ENCODE data around the gene SNX18. TPM values are rescaled to one million over a fixed set of nuclear protein-coding genes. Genes with fewer than 3 reads are reported as not detected.

The SNX18 gene
- polyA plus RNA-seq, 1 donor (not counting 4 experiments of a cell fraction or from before 2014, with no cell fraction given), result 7.4 TPM

DNA sequence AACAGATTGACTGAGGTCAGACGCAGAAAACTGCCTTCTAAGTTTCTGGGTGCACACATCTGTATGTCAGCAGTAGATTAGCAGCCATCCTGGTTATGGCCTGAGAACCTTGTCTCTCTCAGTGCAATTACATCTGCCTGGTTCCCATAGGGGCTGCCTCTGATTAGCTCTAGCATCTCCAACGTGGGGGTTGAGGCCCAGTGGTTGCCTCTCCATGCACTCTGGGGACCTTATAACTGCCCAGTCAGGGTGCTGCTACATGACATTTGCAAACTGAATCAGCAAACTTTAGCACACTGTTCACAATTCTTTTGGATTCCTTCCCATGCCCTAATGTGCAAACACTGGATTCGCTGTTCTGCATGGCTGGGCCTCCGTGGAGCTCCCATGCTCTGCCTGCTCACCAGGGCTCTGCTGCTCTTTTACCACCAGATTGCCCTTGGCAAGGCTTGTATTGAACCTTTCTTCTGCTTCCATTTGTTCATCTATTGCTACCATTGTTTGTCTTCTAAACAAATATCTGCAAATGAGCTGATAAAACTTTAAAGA, 36.2 kb downstream of the SNX18 start:
- no peak overlapping the region for H3K4me2 ChIP-seq (ENCODE audit: control insufficient read depth, extremely low read depth, insufficient read depth, low read depth, low read length)
- no peaks in the 10 kb centered on the region for H3K79me2 ChIP-seq (ENCODE audit: control insufficient read depth, insufficient read depth, low read length)
- no peak for FAIRE-seq
- no peak overlapping the region for H3K4me3 ChIP-seq (ENCODE audit: control insufficient read depth in 2 of 3, extremely low read depth in 1 of 3, insufficient read depth in 2 of 3, low read depth in 1 of 3, low read length in 3 of 3)
- DNase-seq (ENCODE audit: low read depth, low spot score), result no peak
- H3K9me3 ChIP-seq (ENCODE audit: control insufficient read depth, low read depth, low read length), result no peaks in the 10 kb centered on the region
- no peaks in the 10 kb centered on the region for H3K9me1 ChIP-seq (ENCODE audit: control insufficient read depth, extremely low read depth, insufficient read depth, low read length)
- no peaks in the 10 kb centered on the region for H3K4me1 ChIP-seq (ENCODE audit: control insufficient read depth, extremely low read depth, insufficient read depth, low read length)
- no peaks in the 10 kb centered on the region for H3K36me3 ChIP-seq (ENCODE audit: control insufficient read depth in 2 of 2, extremely low read depth in 1 of 2, insufficient read depth in 2 of 2, low read length in 2 of 2)
- H4K20me1 ChIP-seq (ENCODE audit: control insufficient read depth, extremely low read depth, insufficient read depth, low read length), result no peaks in the 10 kb centered on the region
- H3K9ac ChIP-seq (ENCODE audit: control insufficient read depth, extremely low read depth, insufficient read depth, low read length), result no peak overlapping the region
- no peak overlapping the region for H2AFZ ChIP-seq (ENCODE audit: control insufficient read depth, low read length)
- no peak for TF ChIP-seq EZH2 (IDR thresholded peaks at IDR 0.05; ENCODE audit: low read length)
- no peak overlapping the region for H3K27ac ChIP-seq (ENCODE audit: control insufficient read depth, insufficient read depth, low read length)
- dilution Hi-C loops (cut with MboI; ENCODE audit: extremely low pct_ligation_motif_present, low sequenced_read_pairs), result no loop called here
- no peaks in the 10 kb centered on the region for H3K27me3 ChIP-seq (ENCODE audit: control insufficient read depth, extremely low read depth, insufficient read depth, low read length)

DNA sequence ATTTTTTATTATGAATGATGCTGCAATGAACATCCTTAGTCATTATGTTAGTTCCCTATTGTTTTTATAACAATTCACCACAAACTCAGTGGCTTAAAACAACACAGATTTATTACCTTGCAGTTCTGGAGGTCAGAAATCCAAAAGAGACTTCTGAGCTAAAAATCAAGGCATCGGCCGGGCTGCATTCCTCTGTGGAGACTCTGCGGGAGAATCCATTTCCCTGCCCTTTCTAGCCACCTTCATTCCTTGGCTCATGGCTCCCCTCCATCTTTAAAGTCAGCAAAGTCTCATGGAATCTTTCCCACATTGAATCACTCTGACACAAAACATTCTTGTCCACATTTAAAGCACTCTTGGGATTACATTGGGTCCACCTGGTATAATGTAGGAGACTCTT, 38.6 kb downstream of the SNX18 start:
- Histone ChIP-seq H2AFZ (ENCODE audit: control insufficient read depth, low read length) (no peak overlapping the region), H3K9ac (ENCODE audit: control insufficient read depth, extremely low read depth, insufficient read depth, low read length) (no peak overlapping the region), H3K9me1 (ENCODE audit: control insufficient read depth, extremely low read depth, insufficient read depth, low read length) (no peaks in the 10 kb centered on the region), H3K27me3 (ENCODE audit: control insufficient read depth, extremely low read depth, insufficient read depth, low read length) (no peaks in the 10 kb centered on the region), H3K9me3 (ENCODE audit: control insufficient read depth, low read depth, low read length) (no peaks in the 10 kb centered on the region), H3K36me3 (ENCODE audit: control insufficient read depth in 2 of 2, extremely low read depth in 1 of 2, insufficient read depth in 2 of 2, low read length in 2 of 2) (no peaks in the 10 kb centered on the region), H3K4me3 (ENCODE audit: control insufficient read depth in 2 of 3, extremely low read depth in 1 of 3, insufficient read depth in 2 of 3, low read depth in 1 of 3, low read length in 3 of 3) (no peak overlapping the region), H3K27ac (ENCODE audit: control insufficient read depth, insufficient read depth, low read length) (no peak overlapping the region), H3K4me1 (ENCODE audit: control insufficient read depth, extremely low read depth, insufficient read depth, low read length) (no peaks in the 10 kb centered on the region), H3K4me2 (ENCODE audit: control insufficient read depth, extremely low read depth, insufficient read depth, low read depth, low read length) (no peak overlapping the region), H4K20me1 (ENCODE audit: control insufficient read depth, extremely low read depth, insufficient read depth, low read length) (no peaks in the 10 kb centered on the region), H3K79me2 (ENCODE audit: control insufficient read depth, insufficient read depth, low read length) (no peaks in the 10 kb centered on the region)
- FAIRE-seq, result no peak
- no peak for DNase-seq (ENCODE audit: low read depth, low spot score)
- TF ChIP-seq, protein P1, sequence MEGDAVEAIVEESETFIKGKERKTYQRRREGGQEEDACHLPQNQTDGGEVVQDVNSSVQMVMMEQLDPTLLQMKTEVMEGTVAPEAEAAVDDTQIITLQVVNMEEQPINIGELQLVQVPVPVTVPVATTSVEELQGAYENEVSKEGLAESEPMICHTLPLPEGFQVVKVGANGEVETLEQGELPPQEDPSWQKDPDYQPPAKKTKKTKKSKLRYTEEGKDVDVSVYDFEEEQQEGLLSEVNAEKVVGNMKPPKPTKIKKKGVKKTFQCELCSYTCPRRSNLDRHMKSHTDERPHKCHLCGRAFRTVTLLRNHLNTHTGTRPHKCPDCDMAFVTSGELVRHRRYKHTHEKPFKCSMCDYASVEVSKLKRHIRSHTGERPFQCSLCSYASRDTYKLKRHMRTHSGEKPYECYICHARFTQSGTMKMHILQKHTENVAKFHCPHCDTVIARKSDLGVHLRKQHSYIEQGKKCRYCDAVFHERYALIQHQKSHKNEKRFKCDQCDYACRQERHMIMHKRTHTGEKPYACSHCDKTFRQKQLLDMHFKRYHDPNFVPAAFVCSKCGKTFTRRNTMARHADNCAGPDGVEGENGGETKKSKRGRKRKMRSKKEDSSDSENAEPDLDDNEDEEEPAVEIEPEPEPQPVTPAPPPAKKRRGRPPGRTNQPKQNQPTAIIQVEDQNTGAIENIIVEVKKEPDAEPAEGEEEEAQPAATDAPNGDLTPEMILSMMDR (optimal IDR thresholded peaks at IDR 0.05 in 1 of 3, IDR thresholded peaks at IDR 0.05 in 1 of 3, conservative IDR thresholded peaks at IDR 0.05 in 1 of 3; ENCODE audit: extremely low read depth in 1 of 3, insufficient read depth in 2 of 3, low read length in 3 of 3), result no peak
- no peak for TF ChIP-seq EZH2 (IDR thresholded peaks at IDR 0.05; ENCODE audit: low read length)
- dilution Hi-C loops (cut with MboI; ENCODE audit: extremely low pct_ligation_motif_present, low sequenced_read_pairs), result no loop called here

DNA sequence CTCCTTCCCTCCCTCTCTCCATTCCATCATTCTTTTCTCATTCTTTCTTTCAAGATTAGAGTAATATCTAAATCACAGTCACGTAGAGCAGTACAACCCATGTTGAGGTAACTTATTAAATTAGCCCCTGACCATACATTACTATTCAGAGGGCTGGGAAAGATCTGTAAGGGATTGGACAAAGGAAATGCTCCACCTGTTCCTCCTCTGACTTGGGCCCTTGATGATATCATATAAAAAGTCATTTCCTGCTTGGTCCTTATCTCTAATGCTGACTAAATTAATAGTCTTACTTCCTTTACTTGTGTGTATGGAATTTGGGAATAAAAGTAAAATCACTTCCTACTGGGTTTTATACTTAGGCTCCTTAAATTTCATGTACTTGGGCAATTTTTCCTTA, 40.8 kb downstream of the SNX18 start:
- no peaks in the 10 kb centered on the region for H4K20me1 ChIP-seq (ENCODE audit: control insufficient read depth, extremely low read depth, insufficient read depth, low read length)
- no peak for DNase-seq (ENCODE audit: low read depth, low spot score)
- no peak overlapping the region for H3K4me2 ChIP-seq (ENCODE audit: control insufficient read depth, extremely low read depth, insufficient read depth, low read depth, low read length)
- H3K27ac ChIP-seq (ENCODE audit: control insufficient read depth, insufficient read depth, low read length), result no peak overlapping the region
- no peak overlapping the region for H3K4me3 ChIP-seq (ENCODE audit: control insufficient read depth in 2 of 3, extremely low read depth in 1 of 3, insufficient read depth in 2 of 3, low read depth in 1 of 3, low read length in 3 of 3)
- dilution Hi-C loops (cut with MboI; ENCODE audit: extremely low pct_ligation_motif_present, low sequenced_read_pairs), result no loop called here
- H3K9me1 ChIP-seq (ENCODE audit: control insufficient read depth, extremely low read depth, insufficient read depth, low read length), result no peaks in the 10 kb centered on the region
- no peak for FAIRE-seq
- no peaks in the 10 kb centered on the region for H3K4me1 ChIP-seq (ENCODE audit: control insufficient read depth, extremely low read depth, insufficient read depth, low read length)
- H3K27me3 ChIP-seq (ENCODE audit: control insufficient read depth, extremely low read depth, insufficient read depth, low read length), result no peaks in the 10 kb centered on the region
- H3K79me2 ChIP-seq (ENCODE audit: control insufficient read depth, insufficient read depth, low read length), result no peaks in the 10 kb centered on the region
- H3K9ac ChIP-seq (ENCODE audit: control insufficient read depth, extremely low read depth, insufficient read depth, low read length), result no peak overlapping the region
- no peak overlapping the region for H2AFZ ChIP-seq (ENCODE audit: control insufficient read depth, low read length)
- no peaks in the 10 kb centered on the region for H3K9me3 ChIP-seq (ENCODE audit: control insufficient read depth, low read depth, low read length)
- TF ChIP-seq, protein P1 (optimal IDR thresholded peaks at IDR 0.05 in 1 of 3, IDR thresholded peaks at IDR 0.05 in 1 of 3, conservative IDR thresholded peaks at IDR 0.05 in 1 of 3; ENCODE audit: extremely low read depth in 1 of 3, insufficient read depth in 2 of 3, low read length in 3 of 3), result no peak
- no peak for TF ChIP-seq EZH2 (IDR thresholded peaks at IDR 0.05; ENCODE audit: low read length)
- no peaks in the 10 kb centered on the region for H3K36me3 ChIP-seq (ENCODE audit: control insufficient read depth in 2 of 2, extremely low read depth in 1 of 2, insufficient read depth in 2 of 2, low read length in 2 of 2)

Measured in keratinocyte (primary cell).